GM18517 (cell line): ENCODE measurements around the gene SYT6.
A peak's percentile ranks its signal among the peaks of the same experiment; 100 is the strongest.
"Not testable (repeated sequence)": the region's sequence is repeated elsewhere in the genome, so short reads cannot be mapped to it uniquely, and the experiment has no call there.

Source experiments
- ATAC-seq: cut with Tn5 transposase; IDR thresholded peaks from one replicate; pipeline ENCODE4 v1.9.1; 2021; ENCODE audit warnings: mild to moderate bottlenecking, moderate library complexity; ENCODE audit not compliant: unreplicated experiment

SYT6 gene

GRCh38 chr1:114075546-114076242 lies 78.0 kb downstream of the SYT6 start:
- peak; percentile 63 for ATAC-seq

GRCh38 chr1:114075105-114075504 lies 78.6 kb downstream of the SYT6 start:
- no peak for ATAC-seq

GRCh38 chr1:114072246-114072645 lies 81.4 kb downstream of the SYT6 start:
- no peak for ATAC-seq

- not testable (repeated sequence) for ATAC-seq
Measured at GRCh38 chr1:114069762-114070161, 83.9 kb downstream of the SYT6 start.

- not testable (repeated sequence) for ATAC-seq
Measured at GRCh38 chr1:114068684-114069083, 85.0 kb downstream of the SYT6 start.

- ATAC-seq = not testable (repeated sequence)
Measured at GRCh38 chr1:114065671-114066070, 88.0 kb downstream of the SYT6 start.

GRCh38 chr1:114063544-114063943 lies 90.1 kb downstream of the SYT6 start:
- ATAC-seq = no peak

GRCh38 chr1:114062477-114063099 lies 91.1 kb downstream of the SYT6 start:
- no peak for ATAC-seq

- ATAC-seq = no peak
Measured at GRCh38 chr1:114061121-114061830, 92.4 kb downstream of the SYT6 start.

GRCh38 chr1:114058236-114058635 lies 95.4 kb downstream of the SYT6 start:
- not testable (repeated sequence) for ATAC-seq

GRCh38 chr1:114054148-114054547 lies 99.5 kb downstream of the SYT6 start:
- no peak for ATAC-seq

GRCh38 chr1:114048232-114048631 lies 105.4 kb downstream of the SYT6 start:
- no peak for ATAC-seq

- ATAC-seq = no peak
Measured at GRCh38 chr1:114043548-114043947, 110.1 kb downstream of the SYT6 start.

GRCh38 chr1:114043054-114043453 lies 110.6 kb downstream of the SYT6 start:
- no peak for ATAC-seq

GRCh38 chr1:114040273-114041015 lies 113.2 kb downstream of the SYT6 start:
- ATAC-seq = no peak
